Thoracic aorta (tissue), 2 donors: ENCODE data around the gene OR12D1. TPM values are rescaled to one million over a fixed set of nuclear protein-coding genes. Genes with fewer than 3 reads are reported as not detected.
"Not testable (repeated sequence)": the region's sequence is repeated elsewhere in the genome, so short reads cannot be mapped to it uniquely, and the experiment has no call there.

ENCODE experiments used
- ATAC-seq: fragments of 150-250 bp; one replicate; pipeline ENCODE4 v1.8.0; 2017; ENCODE audit warnings: low read depth; ENCODE audit not compliant: insufficient number of reproducible peaks, low FRiP score
- DNase-seq: peaks from one replicate; pipeline ENCODE4 v3.0.0-alpha.2; 2020; ENCODE audit warnings: low spot score
- H3K27ac ChIP-seq, 2 donors: fragments of 200-600 bp; sonication (generic); 1 replicate in 1 of 2; 2 replicates in 1 of 2; pipeline ENCODE4 v1.5.1; 2016; ENCODE audit warnings: mild to moderate bottlenecking in 2 of 2, moderate library complexity in 2 of 2
- H3K27me3 ChIP-seq: fragments of 200-600 bp; sonication (generic); replicated peaks from 2 replicates; pipeline ENCODE4 v1.6.0; 2016; ENCODE audit warnings: mild to moderate bottlenecking; ENCODE audit not compliant: insufficient read depth
- H3K36me3 ChIP-seq: fragments of 200-600 bp; sonication (generic); one replicate; pipeline ENCODE4 v1.5.1; 2016
- H3K4me1 ChIP-seq, 2 donors: fragments of 200-600 bp; sonication (generic); 1 replicate in 1 of 2; 2 replicates in 1 of 2; pipeline versions ENCODE4 v1.5.1 to v1.6.0; 2016; ENCODE audit warnings: low read depth in 2 of 2, mild to moderate bottlenecking in 1 of 2; ENCODE audit not compliant: control insufficient read depth in 1 of 2
- H3K4me3 ChIP-seq: fragments of 200-600 bp; sonication (generic); 2 replicates; pipeline ENCODE4 v1.5.1; 2016; ENCODE audit warnings: mild to moderate bottlenecking
- H3K9me3 ChIP-seq: fragments of 200-600 bp; sonication (generic); 2 replicates; pipeline ENCODE4 v1.5.1; 2016
- CTCF ChIP-seq: fragments of 200-600 bp; sonication (generic); IDR thresholded peaks from one replicate; pipeline ENCODE4 v1.5.1; 2019; ENCODE audit warnings: antibody characterized with exemption
- total RNA-seq, 2 donors: library from RNA; depleted of rRNA; stranded (reverse); fragments of >200 nt; gene quantifications; one replicate each; pipeline versions ENCODE4 v1.1.0 to v1.2.3, GENCODE V29; 2016

The OR12D1 gene
- total RNA-seq, 2 donors from 2014 or later: not detected

GRCh38 chr6:29424575-29424974 lies 9.8 kb downstream of the OR12D1 start:
- no peak for TF ChIP-seq CTCF
- H3K4me1 ChIP-seq: no peaks in the 10 kb centered on the region
- no peak overlapping the region for H3K27ac ChIP-seq
- no peak for DNase-seq
- H3K36me3 ChIP-seq: no peaks in the 10 kb centered on the region
- no peaks in the 10 kb centered on the region for H3K27me3 ChIP-seq
- no peaks in the 10 kb centered on the region for H3K9me3 ChIP-seq
- no peak overlapping the region for H3K4me3 ChIP-seq
- no peak for ATAC-seq

GRCh38 chr6:29425075-29425474 lies 10.3 kb downstream of the OR12D1 start:
- no peak for ATAC-seq
- Histone ChIP-seq H3K4me1 (no peaks in the 10 kb centered on the region), H3K36me3 (no peaks in the 10 kb centered on the region), H3K27me3 (no peaks in the 10 kb centered on the region), H3K4me3 (no peak overlapping the region), H3K27ac (no peak overlapping the region), H3K9me3 (no peaks in the 10 kb centered on the region)
- TF ChIP-seq CTCF: no peak
- DNase-seq: no peak

- Histone ChIP-seq H3K4me3 (no peak overlapping the region), H3K4me1 (no peaks in the 10 kb centered on the region), H3K27me3 (no peaks in the 10 kb centered on the region), H3K27ac (no peak overlapping the region), H3K9me3 (no peaks in the 10 kb centered on the region), H3K36me3 (no peaks in the 10 kb centered on the region)
- DNase-seq (no peak), ATAC-seq (no peak)
- no peak for TF ChIP-seq CTCF
These were observed 11.9 kb downstream of the OR12D1 start for GRCh38 chr6:29426654-29427053.

- H3K36me3 ChIP-seq, DNase-seq, H3K9me3 ChIP-seq, H3K4me3 ChIP-seq, H3K27ac ChIP-seq, ATAC-seq, H3K4me1 ChIP-seq, H3K27me3 ChIP-seq: not testable (repeated sequence)
These were observed 22.0 kb downstream of the OR12D1 start for GRCh38 chr6:29436730-29437129.

GRCh38 chr6:29439006-29439405 lies 24.3 kb downstream of the OR12D1 start, which contains the start of gene OR10C1:
Gene OR10C1, plus strand, starts transcription at chr6:29439306. Its CDS starts 710 bp downstream, at chr6:29440016.
- no peak within 1 kb of the TSS for H3K27ac ChIP-seq
- TF ChIP-seq CTCF: no peak
- H3K4me1 ChIP-seq: no peaks in the 10 kb centered on the region
- no peak within 1 kb of the TSS for H3K4me3 ChIP-seq
- DNase-seq (no peak), ATAC-seq (no peak)
- no peaks in the 10 kb centered on the region for H3K36me3 ChIP-seq
- no peaks in the 10 kb centered on the region for H3K9me3 ChIP-seq
- no peaks in the 10 kb centered on the region for H3K27me3 ChIP-seq

- DNase-seq: no peak
- Histone ChIP-seq H3K9me3 (no peaks in the 10 kb centered on the region), H3K36me3 (no peaks in the 10 kb centered on the region), H3K27me3 (no peaks in the 10 kb centered on the region), H3K4me1 (no peaks in the 10 kb centered on the region), H3K4me3 (no peak overlapping the region), H3K27ac (no peak overlapping the region)
- ATAC-seq: no peak
- no peak for TF ChIP-seq CTCF
These were observed 28.0 kb downstream of the OR12D1 start for GRCh38 chr6:29442719-29443118.

- H3K27me3 ChIP-seq, H3K4me3 ChIP-seq, H3K36me3 ChIP-seq, DNase-seq, H3K9me3 ChIP-seq, H3K4me1 ChIP-seq, ATAC-seq, H3K27ac ChIP-seq: not testable (repeated sequence)
These were observed 29.3 kb downstream of the OR12D1 start for GRCh38 chr6:29444031-29444430.
